SK-N-SH (cell line): ENCODE results near the gene IFNLR1. TPM values are rescaled to one million over a fixed set of nuclear protein-coding genes. Genes with fewer than 3 reads are reported as not detected.

Experiments
- CTCF ChIA-PET: fragments of 300-600, 350-600 bp; formaldehyde crosslinking; extraction: SDS; loops from one replicate; lab custom pipeline; 2021; lab: Yijun Ruan, JAX
- POLR2A ChIA-PET: fragments of 350-600 bp; sonication (Branson Sonifier 250); formaldehyde crosslinking; extraction: SDS; loops from one replicate; lab custom pipeline; 2020; ENCODE audit warnings: antibody characterized with exemption, inconsistent platforms; lab: Yijun Ruan, JAX
- DNase-seq: peaks from one replicate; pipeline ENCODE4 v3.0.0; 2012
- H2AFZ ChIP-seq: fragments of 200-600 bp; sonication (generic); 2 replicates; pipeline ENCODE4 v1.8.1; 2016; ENCODE audit warnings: antibody characterized with exemption, mild to moderate bottlenecking, low read depth
- H3F3A ChIP-seq: fragments of 200-600 bp; sonication (generic); replicated peaks from 2 replicates; pipeline ENCODE3; 2016; ENCODE audit warnings: antibody characterized with exemption, mild to moderate bottlenecking; ENCODE audit not compliant: insufficient read depth
- H3K27ac ChIP-seq, 2 experiments: fragments of 200-500 bp in 1 of 2; fragments of 200-600 bp in 1 of 2; sonication (Bioruptor generic) in 1 of 2; sonication (generic), shearing (Covaris generic) in 1 of 2; 2 replicates each; pipeline versions ENCODE4 v1.5.1 to v1.6.1; 2014 to 2016; ENCODE audit warnings: low read depth in 2 of 2, inconsistent platforms in 1 of 2, low read length in 1 of 2, mild to moderate bottlenecking in 1 of 2, mixed read lengths in 1 of 2
- H3K27me3 ChIP-seq: fragments of 200-600 bp; sonication (generic), shearing (Covaris generic); 2 replicates; pipeline ENCODE4 v1.6.1; 2016; ENCODE audit warnings: mixed run types; ENCODE audit not compliant: insufficient read depth
- H3K36me3 ChIP-seq, 2 experiments: fragments of 200-500 bp in 1 of 2; fragments of 200-600 bp in 1 of 2; sonication (Bioruptor generic) in 1 of 2; sonication (generic) in 1 of 2; replicated peaks in 1 of 2; 2 replicates each; pipeline versions ENCODE3 to v1.5.1; 2014 to 2016; ENCODE audit warnings: low read length in 1 of 2, mild to moderate bottlenecking in 1 of 2; ENCODE audit not compliant: insufficient read depth in 2 of 2, control insufficient read depth in 1 of 2
- H3K4me1 ChIP-seq, 2 experiments: fragments of 200-500 bp in 1 of 2; fragments of 200-600 bp in 1 of 2; sonication (Bioruptor generic) in 1 of 2; sonication (generic), shearing (Covaris generic) in 1 of 2; 2 replicates each; pipeline versions ENCODE4 v1.5.1 to v1.6.1; 2014 to 2016; ENCODE audit warnings: low read depth in 1 of 2, low read length in 1 of 2, mixed run types in 1 of 2; ENCODE audit not compliant: insufficient read depth in 2 of 2, control insufficient read depth in 1 of 2
- H3K4me2 ChIP-seq: fragments of 200-600 bp; sonication (generic), shearing (Covaris generic); 2 replicates; pipeline ENCODE4 v1.6.1; 2017; ENCODE audit warnings: mixed run types
- H3K4me3 ChIP-seq, 2 experiments: fragments of 200-500 bp in 1 of 2; fragments of 200-600 bp in 1 of 2; sonication (Bioruptor generic) in 1 of 2; sonication (generic), shearing (Covaris generic) in 1 of 2; 2 replicates each; pipeline versions ENCODE4 v1.5.1 to v1.8.1; 2014 to 2016; ENCODE audit warnings: low read depth in 2 of 2, inconsistent platforms in 1 of 2, low read length in 1 of 2, mild to moderate bottlenecking in 1 of 2, mixed read lengths in 1 of 2, moderate library complexity in 1 of 2
- H3K79me2 ChIP-seq: fragments of 200-600 bp; sonication (generic); 2 replicates; pipeline ENCODE4 v1.8.1; 2017; ENCODE audit warnings: mild to moderate bottlenecking; ENCODE audit not compliant: insufficient read depth
- H3K9ac ChIP-seq: fragments of 200-600 bp; sonication (generic); 2 replicates; pipeline ENCODE4 v1.6.1; 2017; ENCODE audit warnings: mixed run types
- H3K9me2 ChIP-seq: fragments of 200-600 bp; sonication (generic); 2 replicates; pipeline ENCODE4 v1.6.1; 2017; ENCODE audit warnings: mixed run types
- H3K9me3 ChIP-seq: fragments of 200-600 bp; sonication (generic); 2 replicates; pipeline ENCODE4 v1.6.1; 2017; ENCODE audit warnings: mixed run types, mild to moderate bottlenecking, moderate library complexity
- H4K20me1 ChIP-seq: fragments of 200-600 bp; sonication (generic); 2 replicates; pipeline ENCODE4 v1.6.1; 2017; ENCODE audit warnings: mild to moderate bottlenecking, mixed run types; ENCODE audit not compliant: insufficient read depth
- CHD2 ChIP-seq: fragments of 150-350 bp; IDR thresholded peaks from 2 replicates; pipeline ENCODE4 v1.6.1; 2018; ENCODE audit warnings: low read length; ENCODE audit not compliant: partially characterized antibody
- ELF1 ChIP-seq: IDR thresholded peaks from 2 replicates; pipeline ENCODE4 v1.4.0; 2012
- EZH2phosphoT487 ChIP-seq: fragments of 200-600 bp; sonication (generic); IDR thresholded peaks from 2 replicates; pipeline ENCODE4 v1.6.1; 2017; ENCODE audit warnings: low read depth, mixed run types, mild to moderate bottlenecking, antibody characterized with exemption, moderate library complexity, borderline replicate concordance
- FOXM1 ChIP-seq: IDR thresholded peaks from 2 replicates; pipeline ENCODE4 v1.4.0; 2012; ENCODE audit warnings: low read depth, mild to moderate bottlenecking
- GABPA ChIP-seq: IDR thresholded peaks from 2 replicates; pipeline ENCODE4 v1.4.0; 2012; ENCODE audit warnings: low read depth, mild to moderate bottlenecking
- IRF3 ChIP-seq: fragments of 150-350 bp; IDR thresholded peaks from 2 replicates; pipeline ENCODE4 v1.6.1; 2016; ENCODE audit warnings: mild to moderate bottlenecking, low read depth, low read length
- MEF2A ChIP-seq: IDR thresholded peaks from 2 replicates; pipeline ENCODE4 v1.4.0; 2012; ENCODE audit warnings: low read depth, borderline replicate concordance
- MXI1 ChIP-seq: IDR thresholded peaks from 2 replicates; pipeline ENCODE4 v1.6.1; 2012; ENCODE audit warnings: mild to moderate bottlenecking, low read depth, low read length, improper control_type of control experiment
- NRF1 ChIP-seq: IDR thresholded peaks from 2 replicates; pipeline ENCODE4 v1.6.1; 2012; ENCODE audit warnings: low read depth, mild to moderate bottlenecking, low read length
- RAD21 ChIP-seq: IDR thresholded peaks from 2 replicates; pipeline ENCODE4 v1.6.1; 2012; ENCODE audit warnings: mild to moderate bottlenecking, low read length
- RCOR1 ChIP-seq: fragments of 150-350 bp; IDR thresholded peaks from 2 replicates; pipeline ENCODE4 v1.6.1; 2017; ENCODE audit warnings: antibody characterized with exemption, low read length
- REST ChIP-seq: IDR thresholded peaks from 2 replicates; pipeline ENCODE4 v1.6.1; 2012; ENCODE audit warnings: mild to moderate bottlenecking, low read depth, low read length, moderate library complexity
- RXRA ChIP-seq: IDR thresholded peaks from 2 replicates; pipeline ENCODE4 v1.4.0; 2012; ENCODE audit warnings: low read depth, mild to moderate bottlenecking, borderline replicate concordance
- SIN3A ChIP-seq: IDR thresholded peaks from 2 replicates; pipeline ENCODE4 v1.6.1; 2012; ENCODE audit warnings: low read depth, mild to moderate bottlenecking, low read length, moderate library complexity, borderline replicate concordance
- SMC3 ChIP-seq: IDR thresholded peaks from 2 replicates; pipeline ENCODE4 v1.6.1; 2012; ENCODE audit warnings: low read depth, low read length, improper control_type of control experiment
- TAF1 ChIP-seq: IDR thresholded peaks from 2 replicates; pipeline ENCODE4 v1.6.1; 2012; ENCODE audit warnings: low read depth, mild to moderate bottlenecking, low read length, moderate library complexity, borderline replicate concordance
- TCF12 ChIP-seq: IDR thresholded peaks from 2 replicates; pipeline ENCODE4 v1.4.0; 2012
- TEAD4 ChIP-seq: IDR thresholded peaks from 2 replicates; pipeline ENCODE4 v1.4.0; 2012; ENCODE audit warnings: mild to moderate bottlenecking, borderline replicate concordance; ENCODE audit not compliant: insufficient read depth
- WGBS: methylation state at CpG from one replicate; pipeline ENCODE4 v1.1.6; 2017; ENCODE audit warnings: low lambda C conversion rate; 5-methylcytosine and 5-hydroxymethylcytosine counted together
- polyA plus RNA-seq, 3 experiments: library from polyadenylated mRNA; depleted of rRNA; stranded (reverse); fragments of >200 nt; gene quantifications; 2 replicates each; pipeline ENCODE4 v1.2.3, GENCODE V29; 2012
- TF ChIP-seq, protein P1 (sequence below): fragments of 150-350 bp; IDR thresholded peaks from 2 replicates; pipeline ENCODE4 v1.6.1; 2017; ENCODE audit warnings: antibody characterized with exemption, low read length, low read depth, borderline replicate concordance

IFNLR1 gene
- polyA plus RNA-seq, 1 of the 3 experiments (the other 2 are of a cell fraction), result 0.30 TPM

GRCh38 chr1:24169286-24169685 lies 17.8 kb downstream of the IFNLR1 start:
- Histone ChIP-seq H3K4me3 (no peak overlapping the region), H3K9ac (no peak overlapping the region), H3K4me2 (no peak overlapping the region), H3K27me3 (no peaks in the 10 kb centered on the region; the same call in 1 of the 2 replicates), H3K27ac (no peak overlapping the region), H3K9me2 (no peaks in the 10 kb centered on the region), H3K79me2 (no peaks in the 10 kb centered on the region), H4K20me1 (no peaks in the 10 kb centered on the region), H3F3A (no peaks in the 10 kb centered on the region), H2AFZ (no peak overlapping the region), H3K9me3 (no peaks in the 10 kb centered on the region; the same call in 1 of the 2 replicates), H3K4me1 (no peaks in the 10 kb centered on the region), H3K36me3 (no peaks in the 10 kb centered on the region)
- 86% methylated on average over 10 of the region's 12 CpGs for WGBS
- DNase-seq, result no peak
- CTCF ChIA-PET, result interaction anchor here (0.9 to 1.3 kb wide), 5 partner anchors 11 to 30 kb away, joined by 3 to 7 read pairs (median 4); no protein-coding TSS in a partner anchor
- POLR2A ChIA-PET, result no interaction called here
- TF ChIP-seq RCOR1 (no peak), MEF2A (no peak), RXRA (no peak), EZH2phosphoT487 (no peak), TCF12 (no peak), GABPA (no peak), CHD2 (no peak)

DNA sequence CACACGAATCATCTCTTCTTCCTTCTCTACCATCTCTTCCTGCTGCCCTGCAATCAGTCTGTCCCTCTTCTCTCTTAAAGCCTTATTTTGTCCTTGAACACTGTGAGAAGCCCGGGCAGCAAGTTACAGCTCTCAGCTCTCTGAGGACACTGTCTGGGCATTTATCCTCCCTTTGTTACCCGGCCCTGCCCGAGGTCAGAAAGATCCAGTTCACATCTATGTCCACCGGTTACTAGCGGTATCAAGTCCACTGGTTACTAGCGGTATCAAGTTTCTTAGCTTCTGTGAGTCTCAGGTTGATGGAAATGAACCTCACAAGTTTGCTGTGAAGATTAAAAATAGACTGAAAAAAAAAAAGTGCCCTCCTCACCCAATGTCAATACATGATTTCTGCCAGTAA lies 18.8 kb downstream of the IFNLR1 start:
- CTCF ChIA-PET, result interaction anchor here (1.3 kb wide), 2 partner anchors 10 to 18 kb away, joined by 3 to 7 read pairs; no protein-coding TSS in a partner anchor
- 67% methylated on average over 7 of the region's 7 CpGs for whole genome bisulfite sequencing
- no peak overlapping the region for H2AFZ ChIP-seq

More for the DNA sequence above, 18.8 kb downstream of the IFNLR1 start:
- Histone ChIP-seq H3K4me3 (no peak overlapping the region), H3K9ac (no peak overlapping the region), H3K36me3 (no peaks in the 10 kb centered on the region), H3K9me2 (no peaks in the 10 kb centered on the region), H3K9me3 (no peaks in the 10 kb centered on the region; the same call in 1 of the 2 replicates), H3K4me1 (no peaks in the 10 kb centered on the region), H3F3A (no peaks in the 10 kb centered on the region), H3K79me2 (no peaks in the 10 kb centered on the region), H3K4me2 (no peak overlapping the region), H4K20me1 (no peaks in the 10 kb centered on the region), H3K27me3 (no peaks in the 10 kb centered on the region; the same call in 1 of the 2 replicates), H3K27ac (no peak overlapping the region)
- DNase-seq, result no peak
- TF ChIP-seq REST, result no peak
- TF ChIP-seq MEF2A, result no peak
- TF ChIP-seq RCOR1, result no peak
- no peak for TF ChIP-seq SMC3
- TF ChIP-seq NRF1, result no peak
- TF ChIP-seq FOXM1, result no peak
- TF ChIP-seq IRF3, result no peak
- TF ChIP-seq, protein P1, sequence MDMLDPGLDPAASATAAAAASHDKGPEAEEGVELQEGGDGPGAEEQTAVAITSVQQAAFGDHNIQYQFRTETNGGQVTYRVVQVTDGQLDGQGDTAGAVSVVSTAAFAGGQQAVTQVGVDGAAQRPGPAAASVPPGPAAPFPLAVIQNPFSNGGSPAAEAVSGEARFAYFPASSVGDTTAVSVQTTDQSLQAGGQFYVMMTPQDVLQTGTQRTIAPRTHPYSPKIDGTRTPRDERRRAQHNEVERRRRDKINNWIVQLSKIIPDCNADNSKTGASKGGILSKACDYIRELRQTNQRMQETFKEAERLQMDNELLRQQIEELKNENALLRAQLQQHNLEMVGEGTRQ, result no peak
- TF ChIP-seq GABPA, result no peak
- no peak for TF ChIP-seq TAF1
- TF ChIP-seq RXRA, result no peak
- no peak for TF ChIP-seq MXI1
- TF ChIP-seq SIN3A, result no peak
- TF ChIP-seq ELF1, result no peak
- TF ChIP-seq TEAD4, result no peak
- TF ChIP-seq RAD21, result no peak
- POLR2A ChIA-PET, result no interaction called here
